K562 (cell line): ENCODE data around the gene FOXJ2. TPM values are rescaled to one million over a fixed set of nuclear protein-coding genes. Genes with fewer than 3 reads are reported as not detected.

Source experiments
- ATAC-seq: fragments of 200-7000 bp; cut with Tn5 transposase; 3 replicates; pipeline ENCODE4 v1.9.1; 2020; ENCODE audit warnings: moderate library complexity
- BruUV-seq: library from RNA; stranded (reverse); fragments of 400-500 nt; replicated peaks from 2 replicates; lab custom pipeline; 2021; lab: Mats Ljungman, UMichigan
- CTCF ChIA-PET: fragments of 300-600 bp; formaldehyde crosslinking; extraction: SDS; loops from one replicate; lab custom pipeline; 2021; ENCODE audit warnings: low intra/inter-chr PET ratio; lab: Yijun Ruan, JAX
- POLR2A ChIA-PET: fragments of 300-600, 350-650 bp; sonication (Branson Sonifier 250); formaldehyde crosslinking; extraction: SDS; loops from one replicate; lab custom pipeline; 2021; ENCODE audit warnings: antibody characterized with exemption, inconsistent platforms; lab: Yijun Ruan, JAX
- DNase-seq, 4 experiments: peaks; one replicate each; pipeline versions ENCODE4 v3.0.0 to v3.0.0-alpha.2; 2011 to 2018; ENCODE audit warnings: low spot score in 3 of 4, mixed read lengths in 3 of 4; ENCODE audit errors: extremely low read depth in 1 of 4
- FAIRE-seq: peaks from 2 replicates; lab custom pipeline; 2011; peaks lifted over from hg19 to GRCh38; lab: Jason Lieb, UNC
- H2AFZ ChIP-seq: 2 replicates; pipeline ENCODE4 v1.6.0; 2011; ENCODE audit warnings: low read depth, low read length, control low read depth, inconsistent platforms
- H3K27ac ChIP-seq: fragments of 200-600 bp; 3 replicates; pipeline ENCODE4 v1.8.0; 2011; ENCODE audit warnings: low read depth, mild to moderate bottlenecking, control low read depth, inconsistent platforms, low read length, moderate library complexity, mixed read lengths; ENCODE audit errors: extremely low read depth
- H3K27me3 ChIP-seq, 2 experiments: fragments of 300-600 bp in 1 of 2; 2 replicates in 1 of 2; 3 replicates in 1 of 2; pipeline versions ENCODE4 v1.6.0 to v1.8.0; 2011; ENCODE audit warnings: inconsistent platforms in 2 of 2, low read length in 2 of 2, mild to moderate bottlenecking in 1 of 2, mixed read lengths in 1 of 2, moderate library complexity in 1 of 2; ENCODE audit not compliant: control insufficient read depth in 2 of 2, insufficient read depth in 2 of 2
- H3K36me3 ChIP-seq: fragments of 300-600 bp; 3 replicates; pipeline ENCODE4 v1.8.0; 2011; ENCODE audit warnings: mild to moderate bottlenecking, low read length, inconsistent platforms; ENCODE audit not compliant: control insufficient read depth, insufficient read depth
- H3K4me1 ChIP-seq, 2 experiments: fragments of 200-600 bp in 1 of 2; replicated peaks in 1 of 2; 2 replicates in 1 of 2; 3 replicates in 1 of 2; pipeline versions ENCODE4 v1.5.1 to v1.8.0; 2011; ENCODE audit warnings: inconsistent platforms in 2 of 2, low read length in 2 of 2, mild to moderate bottlenecking in 1 of 2, mixed read lengths in 1 of 2, moderate library complexity in 1 of 2; ENCODE audit not compliant: control insufficient read depth in 2 of 2, insufficient read depth in 2 of 2
- H3K4me2 ChIP-seq: 2 replicates; pipeline ENCODE4 v1.6.1; 2011; ENCODE audit warnings: low read length, control low read depth, inconsistent platforms, mixed read lengths; ENCODE audit not compliant: insufficient read depth
- H3K4me3 ChIP-seq: fragments of 200-600 bp; sonication (generic), shearing (Covaris generic); 2 replicates; pipeline ENCODE4 v1.5.1; 2016; ENCODE audit warnings: control low read depth, inconsistent platforms
- H3K79me2 ChIP-seq: fragments of 200-600 bp; 3 replicates; pipeline ENCODE4 v1.8.0; 2011; ENCODE audit warnings: low read length, inconsistent platforms; ENCODE audit not compliant: control insufficient read depth, insufficient read depth
- H3K9ac ChIP-seq, 2 experiments: 2 replicates each; pipeline versions ENCODE4 v1.6.0 to v1.6.1; 2011; ENCODE audit warnings: low read depth in 2 of 2, low read length in 2 of 2, control low read depth in 1 of 2, inconsistent platforms in 1 of 2, mild to moderate bottlenecking in 1 of 2, mixed read lengths in 1 of 2; ENCODE audit not compliant: insufficient read depth in 1 of 2
- H3K9me1 ChIP-seq: one replicate; pipeline ENCODE4 v1.6.0; 2011; ENCODE audit warnings: inconsistent platforms, mild to moderate bottlenecking, low read length, moderate library complexity; ENCODE audit not compliant: control insufficient read depth, insufficient read depth
- H3K9me3 ChIP-seq: replicated peaks from 2 replicates; pipeline ENCODE4 v1.5.1; 2011; ENCODE audit warnings: low read depth, low read length, inconsistent platforms; ENCODE audit not compliant: control insufficient read depth, insufficient read depth
- H4K20me1 ChIP-seq: replicated peaks from 2 replicates; pipeline ENCODE4 v1.6.1; 2011; ENCODE audit warnings: low read length, inconsistent platforms, mixed read lengths; ENCODE audit not compliant: control insufficient read depth, insufficient read depth
- CHD4 ChIP-seq: fragments of 200-600 bp; sonication (generic); IDR thresholded peaks from 3 replicates; pipeline ENCODE4 v1.6.1; 2012; ENCODE audit warnings: low read depth, mild to moderate bottlenecking, mixed read lengths, low read length, inconsistent platforms; ENCODE audit not compliant: insufficient read depth, insufficient replicate concordance, poor library complexity, severe bottlenecking
- EGR1 ChIP-seq: fragments of 450-650 bp; conservative IDR thresholded peaks from 2 replicates; pipeline ENCODE4 v1.6.1; 2017; ENCODE audit warnings: mild to moderate bottlenecking
- LEF1 ChIP-seq: fragments of 450-650 bp; IDR thresholded peaks from 2 replicates; pipeline ENCODE4 v1.6.1; 2016; ENCODE audit warnings: mild to moderate bottlenecking
- SAFB2 ChIP-seq: fragments of 200-400 bp; formaldehyde crosslinking; IDR thresholded peaks from 2 replicates; pipeline ENCODE4 v1.6.1; 2018; ENCODE audit warnings: borderline replicate concordance, low read length, low read depth, moderate library complexity; ENCODE audit not compliant: severe bottlenecking
- ZNF239 ChIP-seq: fragments of 250-450 bp; sonication (Bioruptor Pico); IDR thresholded peaks from 2 replicates; pipeline ENCODE4 v1.4.0; 2020; ENCODE audit warnings: mild to moderate bottlenecking
- ZNF696 ChIP-seq: fragments of 250-450 bp; sonication (Bioruptor Pico); conservative IDR thresholded peaks from 2 replicates; pipeline ENCODE4 v1.4.0; 2020; ENCODE audit warnings: mild to moderate bottlenecking, moderate library complexity
- WGBS: fragments of 100-300 bp; shearing (Covaris generic); methylation state at CpG from one replicate; pipeline ENCODE4 v1.1.6; 2016; ENCODE audit warnings: low coverage, mixed read lengths; ENCODE audit not compliant: insufficient coverage; ENCODE audit errors: missing lambda C conversion rate; 5-methylcytosine and 5-hydroxymethylcytosine counted together
- in situ Hi-C: fragments of 300-500 bp; cut with MboI; formaldehyde crosslinking; loops from 4 replicates; pipeline ENCODE4 v1.15.0; 2018; ENCODE audit warnings: inconsistent platforms, mixed read lengths
- intact Hi-C: fragments of 100-400 bp; cut with micrococcal nuclease; formaldehyde crosslinking; loops from 2 replicates; pipeline ENCODE4 v1.14.2; 2022
- polyA plus RNA-seq, 8 experiments: library from polyadenylated mRNA; depleted of rRNA in 4 of 8; stranded (reverse) in 5 of 8; unstranded in 3 of 8; fragments of >200 nt; fragmentation: Nextera tagmentation in 2 of 8; fragmentation: Illumina TruSeq in 1 of 8; extraction: Ambion mirVana in 2 of 8; extraction: Trizol in 1 of 8; gene quantifications; 2 replicates each; pipeline versions ENCODE4 v1.2.1 to v1.2.3, GENCODE V29; 2011 to 2014; ENCODE audit warnings: inconsistent platforms in 1 of 8, missing spikeins in 1 of 8
- total RNA-seq, 7 experiments: library from RNA; depleted of rRNA in 6 of 7; stranded (reverse); fragments of >200 nt in 6 of 7; fragmentation: Illumina TruSeq in 2 of 7; extraction: Trizol in 2 of 7; gene quantifications; 2 replicates each; pipeline versions ENCODE4 v1.2.1 to v1.2.3, GENCODE V29; 2011 to 2021; ENCODE audit warnings: low replicate concordance in 1 of 7

FOXJ2 gene
- total and polyA plus RNA-seq, 9 of the 15 experiments (the other 6 are each of a cell fraction or from before 2014, with no cell fraction given), result 1.0 to 7.5 (median 2.4) TPM

DNA sequence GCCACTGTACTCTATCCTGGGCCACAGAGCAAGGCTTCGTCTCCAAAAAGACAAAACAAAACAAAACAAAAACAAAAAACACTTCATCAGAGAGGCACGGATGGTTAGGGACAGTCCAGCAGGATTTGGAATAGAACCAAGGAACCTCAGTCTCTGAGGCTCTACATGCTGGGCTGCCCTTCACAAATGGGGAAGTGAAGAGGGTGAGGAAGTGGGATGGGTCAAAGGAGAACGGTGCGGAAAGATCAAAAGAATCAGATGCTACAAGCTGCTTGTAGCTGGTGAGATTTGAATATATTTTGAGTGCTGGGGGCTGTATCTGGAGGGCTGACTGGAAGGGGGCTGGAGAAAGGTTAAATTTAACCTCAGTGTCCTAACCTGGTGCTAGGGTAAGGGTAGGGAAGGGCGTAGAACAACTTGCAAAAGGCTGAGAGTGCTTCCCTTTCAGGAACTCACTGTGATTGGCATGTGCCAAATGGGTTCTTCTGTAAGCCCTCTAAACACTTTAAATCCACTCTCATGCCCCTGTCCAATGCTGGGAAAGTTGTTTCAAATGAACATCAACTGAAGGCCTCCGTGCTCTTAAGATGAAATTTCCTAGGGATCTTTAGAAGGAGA, 4.6 kb downstream of the FOXJ2 start (continued):
- TF ChIP-seq ZNF696 (CRISPR knock-in tag), result no peak
- no peak for TF ChIP-seq SAFB2
- TF ChIP-seq CHD4, result no peak
- peak; percentile 70 for TF ChIP-seq LEF1

DNA sequence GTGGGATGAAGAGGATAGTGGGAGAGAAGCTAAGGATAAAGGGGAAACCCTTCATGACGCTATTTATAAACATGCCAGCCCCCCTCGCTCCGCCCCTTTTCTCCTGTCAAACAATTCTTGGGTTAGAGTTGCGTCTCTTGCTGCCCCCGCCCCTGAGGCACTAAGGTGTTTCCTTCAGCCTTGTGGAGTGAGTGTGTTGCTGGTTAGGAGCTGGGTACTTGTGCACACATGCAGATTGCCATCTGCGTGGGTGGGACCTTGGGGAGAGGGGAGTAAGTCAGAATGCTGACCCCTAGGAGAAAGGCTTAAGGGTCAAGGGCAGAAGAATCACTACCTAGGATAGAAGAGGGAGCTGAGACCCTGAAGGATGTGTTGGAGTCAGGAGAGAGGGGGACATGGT, 5.4 kb downstream of the FOXJ2 start:
- intact Hi-C loops, result no loop called here
- H3K4me3 ChIP-seq, result no peak overlapping the region
- H3K79me2 ChIP-seq, result peaks cover 41% of the 10 kb centered on the region
- FAIRE-seq, result peak; percentile 55
- 10% methylated on average over 1 of the region's 6 CpGs for WGBS
- ChIA-PET CTCF (no interaction called here), POLR2A (interaction anchor here (0.7 to 1.8 kb wide), 3 partner anchors 11 to 44 kb away, joined by 3 to 6 read pairs (median 4); partner anchors contain the start of gene C3AR1)
- no peak for ATAC-seq
- in situ Hi-C loops, result no loop called here
- peaks cover 2% of the 10 kb centered on the region for H3K9me1 ChIP-seq
- no TSS peak for BruUV-seq
- no peaks in the 10 kb centered on the region for H3K9me3 ChIP-seq
- peaks cover 25% of the 10 kb centered on the region; the same call in 1 of the 3 replicates for H3K36me3 ChIP-seq
- no peaks in the 10 kb centered on the region; the same call in 1 of the 2 replicates for H4K20me1 ChIP-seq
- H3K27me3 ChIP-seq, result no peaks in the 10 kb centered on the region; a peak in 1 of 5 replicates
- H3K4me2 ChIP-seq, result peak overlapping the region; percentile 73
- H3K9ac ChIP-seq, result no peak overlapping the region; a peak in 1 of 4 replicates
- H3K4me1 ChIP-seq, result peaks cover 35 to 54% of the 10 kb centered on the region in 2 experiments
- DNase-seq, result peak in 3 of 4 experiments; percentile 20 to 38 (median 22)
- TF ChIP-seq ZNF239 (CRISPR knock-in tag), result no peak
- peak; percentile 86 for TF ChIP-seq EGR1
- TF ChIP-seq, all 486 proteins: peak for 1
- no peak overlapping the region for H3K27ac ChIP-seq
- no peak overlapping the region for H2AFZ ChIP-seq
